GM12872 (cell line): ENCODE data around the gene ADIRF.

ENCODE experiments used
- CTCF ChIP-seq: IDR thresholded peaks from 3 replicates; pipeline ENCODE4 v1.5.1; 2011; ENCODE audit warnings: low read depth, mild to moderate bottlenecking, low read length, moderate library complexity; ENCODE audit not compliant: insufficient read depth

ADIRF gene

DNA sequence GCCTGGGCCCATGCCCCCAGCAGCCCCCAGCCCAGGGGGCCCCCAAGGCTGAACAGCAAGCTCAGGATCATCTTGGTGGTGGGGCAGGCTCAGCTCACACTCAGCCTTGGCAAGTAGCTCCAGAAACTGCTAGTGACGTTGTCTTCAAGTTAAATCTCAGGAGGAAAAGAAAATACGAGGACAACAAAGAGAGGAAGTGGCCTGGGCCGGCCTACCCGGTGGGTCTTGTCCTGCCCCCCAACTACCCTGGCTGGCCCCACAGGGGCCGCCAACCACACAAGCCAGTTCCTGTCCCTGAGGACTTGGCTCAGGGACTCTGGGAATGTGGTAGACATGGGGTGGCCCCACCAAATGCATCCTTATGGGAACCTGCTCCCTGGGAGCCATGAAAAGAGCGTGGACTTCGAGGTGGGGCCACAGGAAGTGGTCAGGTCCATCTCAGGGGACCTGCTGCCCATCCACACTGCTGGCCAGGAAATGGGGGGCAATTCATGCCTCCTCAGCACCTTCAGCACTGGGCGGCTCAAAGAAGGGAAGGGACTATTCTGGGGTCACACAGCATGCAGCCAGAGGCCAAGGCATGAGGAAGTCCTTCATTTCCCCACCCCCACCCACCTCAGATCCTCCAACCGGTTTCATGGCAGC is 10.7 kb upstream of the ADIRF start, which contains the start of gene MMRN2:
MMRN2 (minus strand) TSS at position 145 of the 645 bp plus-strand sequence; CDS start at position 71, 74 bp downstream.
- TF ChIP-seq CTCF: no peak

DNA sequence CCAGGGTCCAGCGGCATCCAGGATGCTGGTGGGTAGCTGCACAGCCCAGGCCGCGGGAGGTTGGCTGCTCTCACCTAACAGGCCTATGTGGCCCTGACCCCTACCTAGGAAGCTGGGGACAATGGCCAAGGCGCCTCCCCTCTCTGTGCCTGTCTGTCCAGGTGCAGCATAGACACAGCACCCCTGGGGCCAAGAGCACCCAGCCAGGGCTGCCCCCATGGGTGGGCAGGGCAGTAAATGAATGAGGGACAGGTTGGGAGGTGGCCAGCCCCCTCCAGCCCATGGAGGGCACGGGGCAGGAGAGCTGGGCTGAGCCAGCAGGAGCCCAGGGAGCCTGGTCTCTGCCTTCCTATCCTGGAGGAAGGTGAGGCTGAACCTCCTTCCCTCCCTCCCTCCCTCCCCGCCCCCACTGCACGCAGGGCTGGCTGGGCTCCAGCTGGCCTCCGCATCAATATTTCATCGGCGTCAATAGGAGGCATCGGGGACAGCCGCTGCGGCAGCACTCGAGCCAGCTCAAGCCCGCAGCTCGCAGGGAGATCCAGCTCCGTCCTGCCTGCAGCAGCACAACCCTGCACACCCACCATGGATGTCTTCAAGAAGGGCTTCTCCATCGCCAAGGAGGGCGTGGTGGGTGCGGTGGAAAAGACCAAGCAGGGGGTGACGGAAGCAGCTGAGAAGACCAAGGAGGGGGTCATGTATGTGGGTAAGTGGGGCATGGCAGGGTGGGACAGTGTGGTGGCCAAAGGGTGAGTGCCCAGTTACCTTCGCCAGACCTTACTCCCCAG is 10.0 kb upstream of the ADIRF start, which contains the start of gene SNCG:
SNCG (plus strand) TSS at position 484 of the 785 bp plus-strand sequence; CDS start at position 583, 99 bp downstream.
- TF ChIP-seq CTCF: no peak

DNA sequence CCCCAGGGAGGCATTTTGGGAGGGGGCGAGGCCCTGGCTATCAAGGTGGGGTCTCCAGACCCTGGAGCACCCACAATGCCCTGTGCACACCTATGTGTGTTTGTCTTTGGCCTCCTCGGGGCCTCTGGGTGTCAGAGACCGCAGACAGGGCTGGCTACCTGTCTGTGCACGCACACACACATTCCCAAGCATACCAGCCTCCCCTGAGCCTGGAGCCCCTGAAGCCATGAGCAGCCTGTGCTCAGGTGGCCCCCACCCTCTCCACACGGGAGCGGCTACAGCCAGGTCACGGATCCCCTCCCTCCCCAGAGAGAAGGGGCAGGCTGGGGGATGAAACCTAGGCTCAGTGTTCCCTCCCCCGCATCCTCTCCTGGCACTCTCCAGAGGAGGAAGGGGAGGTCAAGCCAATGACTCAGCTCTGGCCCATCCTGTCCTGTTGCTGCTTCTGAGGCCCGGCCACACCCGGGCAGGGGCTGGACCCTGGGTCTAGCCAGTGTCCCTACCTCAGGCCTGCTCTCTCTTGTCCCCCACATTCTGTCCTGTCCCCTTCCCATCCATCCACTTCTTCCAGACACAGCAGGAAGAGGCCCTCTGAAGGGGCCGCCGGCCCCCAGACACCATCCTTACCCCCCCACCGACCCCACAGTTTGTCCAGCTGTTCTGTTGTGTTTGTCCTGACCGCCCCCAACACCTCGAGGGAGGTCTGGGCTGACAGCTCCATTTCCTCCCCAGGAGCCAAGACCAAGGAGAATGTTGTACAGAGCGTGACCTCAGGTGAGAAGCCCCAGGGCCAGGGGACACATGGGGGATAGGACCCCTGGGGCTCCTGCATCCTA is 9.2 kb upstream of the ADIRF start:
- TF ChIP-seq CTCF: no peak

GRCh38 chr10:86959737-86960002 is 8.6 kb upstream of the ADIRF start:
- TF ChIP-seq CTCF: no peak

DNA sequence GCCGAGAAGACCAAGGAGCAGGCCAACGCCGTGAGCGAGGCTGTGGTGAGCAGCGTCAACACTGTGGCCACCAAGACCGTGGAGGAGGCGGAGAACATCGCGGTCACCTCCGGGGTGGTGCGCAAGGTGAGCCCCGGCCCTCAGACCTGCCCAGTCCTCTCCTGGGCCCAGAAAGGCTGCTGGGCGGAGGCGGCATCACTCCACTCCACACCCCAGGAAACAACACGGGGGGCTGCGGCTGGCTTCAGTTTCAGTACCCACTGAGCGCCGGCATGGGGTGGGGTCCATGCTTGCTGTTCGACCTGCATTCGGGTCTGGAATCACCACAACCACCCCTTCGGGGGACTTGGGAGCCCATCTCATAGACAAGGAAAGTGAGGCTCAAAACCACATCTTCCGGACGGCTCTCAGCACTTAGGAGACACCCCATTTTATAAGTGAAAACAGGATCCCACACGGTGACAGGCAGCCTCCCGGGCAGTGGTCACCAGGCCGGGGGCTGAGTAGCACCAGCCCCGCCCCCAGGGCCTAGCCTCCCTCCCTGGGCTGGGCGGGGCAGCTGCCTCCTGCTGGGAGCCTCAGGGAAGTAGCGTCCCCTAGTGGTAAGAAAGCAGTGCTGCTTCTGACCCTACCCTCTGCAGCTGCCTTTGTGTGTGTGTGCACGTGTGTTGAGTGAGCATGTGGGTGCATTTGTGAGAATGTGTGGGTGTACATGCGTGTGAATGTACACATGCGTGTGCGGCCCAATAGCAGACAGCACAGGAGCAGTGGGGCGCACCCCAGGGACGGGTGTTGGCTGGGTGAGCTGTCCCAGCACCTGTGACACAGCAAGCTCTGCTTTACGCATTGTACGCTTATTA is 8.0 kb upstream of the ADIRF start:
- peak; percentile 100 for TF ChIP-seq CTCF

GRCh38 chr10:86960863-86961434 is 7.3 kb upstream of the ADIRF start:
- no peak for TF ChIP-seq CTCF
